CD4-positive, alpha-beta T cell treated with Interferon gamma for 1 hour (primary cell): Measurements from ENCODE around the gene PLA1A.
"Not testable (repeated sequence)": the region's sequence is repeated elsewhere in the genome, so short reads cannot be mapped to it uniquely, and the experiment has no call there.

Experiments used
- DNase-seq: peaks from one replicate; pipeline ENCODE4 v3.0.0-alpha.2; 2020

Gene PLA1A

GRCh38 chr3:119597548-119598288, at the start of gene PLA1A:
Gene PLA1A, plus strand, starts transcription at chr3:119597885. Its CDS starts 29 bp downstream, at chr3:119597914.
- no peak for DNase-seq

GRCh38 chr3:119548341-119548740, 49.3 kb upstream of the PLA1A start:
- DNase-seq, result no peak

GRCh38 chr3:119550192-119550910, 47.3 kb upstream of the PLA1A start:
- no peak for DNase-seq

- no peak for DNase-seq
Observed at GRCh38 chr3:119551598-119551997, 46.1 kb upstream of the PLA1A start.

- not testable (repeated sequence) for DNase-seq
Observed at GRCh38 chr3:119552928-119553327, 44.8 kb upstream of the PLA1A start.

- no peak for DNase-seq
Observed at GRCh38 chr3:119553823-119554415, 43.8 kb upstream of the PLA1A start.

GRCh38 chr3:119555309-119555735, 42.4 kb upstream of the PLA1A start:
- peak; percentile 60 for DNase-seq

GRCh38 chr3:119555929-119556328, 41.8 kb upstream of the PLA1A start:
- no peak for DNase-seq

GRCh38 chr3:119557192-119557876, 40.4 kb upstream of the PLA1A start:
- no peak for DNase-seq

- DNase-seq, result no peak
Observed at GRCh38 chr3:119557877-119558269, 39.8 kb upstream of the PLA1A start.

GRCh38 chr3:119558626-119559317, 38.9 kb upstream of the PLA1A start:
- DNase-seq, result no peak

- peak; percentile 74 for DNase-seq
Observed at GRCh38 chr3:119559441-119559963, 38.2 kb upstream of the PLA1A start, which contains the start of gene CD80. Gene CD80, minus strand, starts transcription at chr3:119559614. Its CDS starts 1,886 bp downstream, at chr3:119557728.

GRCh38 chr3:119560160-119560559, 37.5 kb upstream of the PLA1A start:
- DNase-seq, result no peak

GRCh38 chr3:119562307-119562961, 35.3 kb upstream of the PLA1A start:
- DNase-seq, result peak; percentile 77

GRCh38 chr3:119563334-119563733, 34.4 kb upstream of the PLA1A start:
- not testable (repeated sequence) for DNase-seq

GRCh38 chr3:119569156-119569555, 28.5 kb upstream of the PLA1A start:
- DNase-seq, result no peak

- DNase-seq, result peak; percentile 50
Observed at GRCh38 chr3:119570229-119570628, 27.5 kb upstream of the PLA1A start.

GRCh38 chr3:119571230-119571629, 26.5 kb upstream of the PLA1A start:
- no peak for DNase-seq

- no peak for DNase-seq
Observed at GRCh38 chr3:119571688-119572087, 26.0 kb upstream of the PLA1A start.

- no peak for DNase-seq
Observed at GRCh38 chr3:119575507-119575906, 22.2 kb upstream of the PLA1A start.

- peak; percentile 67 for DNase-seq
Observed at GRCh38 chr3:119579366-119580066, 18.2 kb upstream of the PLA1A start, which contains the start of gene ADPRH. Gene ADPRH, plus strand, starts transcription at chr3:119579492. Its CDS starts 2,678 bp downstream, at chr3:119582170.
